Measurements from ENCODE around the gene ACTR3C.
A peak's percentile ranks its signal among the peaks of the same experiment; 100 is the strongest.

ACTR3C gene

GRCh38 chr7:150344299-150344698 is 21.0 kb upstream of the ACTR3C start:
- no peak for ATAC-seq
- peaks cover 19% of the 10 kb centered on the region for H3K36me3 Mint-ChIP-seq
- no peak overlapping the region for H3K4me3 Mint-ChIP-seq
- peaks cover 57% of the 10 kb centered on the region for H3K27me3 Mint-ChIP-seq
- peaks cover 4% of the 10 kb centered on the region for H3K9me3 Mint-ChIP-seq
- no peak overlapping the region for H3K27ac Mint-ChIP-seq
- H3K4me1 Mint-ChIP-seq: peaks cover 22% of the 10 kb centered on the region

DNA sequence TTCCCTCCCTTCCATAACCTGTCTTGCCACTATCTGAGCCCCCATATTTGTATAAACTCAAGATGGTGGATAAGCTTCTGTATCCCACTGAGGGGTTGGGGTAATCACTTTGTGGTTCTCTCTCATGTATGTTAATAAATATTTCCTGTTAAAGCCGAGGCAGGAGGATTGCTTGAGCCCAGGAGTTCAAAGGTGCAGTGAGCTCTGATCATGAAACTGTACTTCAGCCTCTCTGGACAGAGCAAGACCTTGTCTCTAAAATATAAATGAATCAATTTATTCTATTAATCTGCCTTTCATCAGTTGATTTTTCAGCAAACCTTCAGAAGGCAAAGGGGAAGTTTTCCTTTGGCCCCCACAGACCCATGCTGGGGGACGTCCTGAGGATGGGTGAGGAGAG is 19.9 kb upstream of the ACTR3C start:
- H3K27me3 Mint-ChIP-seq: peaks cover 66% of the 10 kb centered on the region

DNA sequence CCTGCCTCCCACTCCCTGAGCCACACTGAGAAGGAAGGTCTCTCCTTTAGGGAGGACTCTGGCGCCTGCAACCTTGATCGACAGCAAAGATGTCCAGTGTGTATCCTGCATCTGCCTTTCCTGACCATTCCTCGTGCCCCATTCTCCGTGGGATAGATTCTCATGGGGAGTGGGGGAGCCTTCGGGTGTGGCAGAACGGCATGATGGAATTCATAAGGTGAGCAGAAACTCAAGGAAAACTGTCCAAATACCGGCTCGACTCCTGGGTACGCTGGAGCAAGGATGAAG is 18.7 kb upstream of the ACTR3C start:
- Mint-ChIP-seq H3K4me1 (peaks cover 34% of the 10 kb centered on the region), H3K4me3 (peak overlapping the region; percentile 42), H3K9me3 (peaks cover 4% of the 10 kb centered on the region), H3K27ac (no peak overlapping the region), H3K36me3 (peaks cover 38% of the 10 kb centered on the region), H3K27me3 (peaks cover 74% of the 10 kb centered on the region)
- no peak for ATAC-seq

More for the DNA sequence above, 19.9 kb upstream of the ACTR3C start:
- Mint-ChIP-seq H3K9me3 (peaks cover 4% of the 10 kb centered on the region), H3K27ac (no peak overlapping the region), H3K36me3 (peaks cover 28% of the 10 kb centered on the region), H3K4me1 (peaks cover 28% of the 10 kb centered on the region), H3K4me3 (no peak overlapping the region)
- no peak for ATAC-seq

GRCh38 chr7:150341263-150342120 is 18.1 kb upstream of the ACTR3C start, which contains the start of gene RARRES2:
Gene RARRES2, minus strand, starts transcription at chr7:150341629. Its CDS starts 1,020 bp downstream, at chr7:150340609.
- H3K9me3 Mint-ChIP-seq: peaks cover 4% of the 10 kb centered on the region
- H3K4me1 Mint-ChIP-seq: peaks cover 34% of the 10 kb centered on the region
- peak within 1 kb of the TSS; percentile 73 for H3K4me3 Mint-ChIP-seq
- peaks cover 44% of the 10 kb centered on the region for H3K36me3 Mint-ChIP-seq
- peaks cover 70% of the 10 kb centered on the region for H3K27me3 Mint-ChIP-seq
- no peak for ATAC-seq
- H3K27ac Mint-ChIP-seq: peak within 1 kb of the TSS; percentile 18

DNA sequence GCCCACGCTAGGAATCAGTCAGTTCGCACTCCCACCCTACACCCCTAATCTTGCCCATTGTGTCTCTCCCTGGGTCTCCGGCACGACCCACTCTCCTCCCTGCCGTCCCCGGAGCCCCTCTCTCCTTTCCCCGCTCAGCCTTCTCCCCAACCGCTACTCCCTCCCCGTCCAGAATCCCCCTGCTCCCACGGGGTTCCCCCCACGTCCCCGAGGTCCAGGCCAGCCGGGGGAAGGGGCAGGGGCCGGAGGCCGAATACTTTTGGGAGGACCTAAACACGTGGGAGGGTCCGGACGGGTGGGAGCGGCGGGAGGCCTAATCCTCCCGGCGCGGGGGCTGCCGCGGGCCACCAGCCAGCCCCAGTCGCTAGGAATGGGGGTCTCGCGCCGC is 17.5 kb upstream of the ACTR3C start:
- Mint-ChIP-seq H3K4me1 (peaks cover 34% of the 10 kb centered on the region), H3K4me3 (peak overlapping the region; percentile 73), H3K27ac (peak overlapping the region; percentile 18), H3K9me3 (peaks cover 4% of the 10 kb centered on the region), H3K27me3 (peaks cover 64% of the 10 kb centered on the region), H3K36me3 (peaks cover 45% of the 10 kb centered on the region)
- peak; percentile 1 for ATAC-seq

DNA sequence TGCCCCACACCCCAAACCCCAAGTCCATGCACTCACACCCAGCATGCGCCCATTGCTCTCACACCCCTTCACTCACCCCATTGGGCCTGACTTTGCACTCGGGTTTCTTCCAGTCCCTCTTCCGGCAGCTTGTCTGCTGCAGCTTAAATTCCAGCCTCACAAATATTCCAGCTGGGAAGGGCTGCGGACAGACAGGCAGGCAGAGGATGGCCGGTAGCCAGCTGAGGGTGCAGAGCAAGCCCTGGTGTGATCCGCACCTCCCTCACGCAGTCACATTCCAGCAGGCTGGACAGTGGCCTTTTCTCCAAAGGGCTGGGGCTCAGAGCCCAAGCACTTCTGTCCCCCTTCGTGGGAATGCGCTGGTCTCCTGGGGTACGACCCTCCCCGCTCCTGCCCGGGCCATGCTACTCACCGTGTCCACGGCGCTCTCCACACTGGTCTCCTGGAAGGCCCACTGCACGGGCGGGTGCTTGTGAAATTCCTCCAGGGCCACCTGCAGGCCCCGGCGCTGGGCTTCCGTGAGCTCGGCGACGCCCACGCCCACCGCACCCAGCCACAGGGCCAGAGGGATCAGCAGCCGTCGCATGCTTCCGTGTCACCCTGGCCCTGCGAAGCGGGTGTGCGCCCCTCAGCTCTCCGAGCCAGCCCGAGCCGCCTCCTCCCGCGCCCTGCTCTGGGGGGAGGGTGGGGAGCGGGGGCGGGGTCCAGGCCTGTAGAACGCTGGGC is 16.8 kb upstream of the ACTR3C start:
- peaks cover 4% of the 10 kb centered on the region for H3K9me3 Mint-ChIP-seq
- ATAC-seq: peak; percentile 57
- peak overlapping the region; percentile 18 for H3K27ac Mint-ChIP-seq
- peaks cover 34% of the 10 kb centered on the region for H3K4me1 Mint-ChIP-seq
- H3K36me3 Mint-ChIP-seq: peaks cover 45% of the 10 kb centered on the region
- H3K4me3 Mint-ChIP-seq: peak overlapping the region; percentile 57
- peaks cover 62% of the 10 kb centered on the region for H3K27me3 Mint-ChIP-seq

DNA sequence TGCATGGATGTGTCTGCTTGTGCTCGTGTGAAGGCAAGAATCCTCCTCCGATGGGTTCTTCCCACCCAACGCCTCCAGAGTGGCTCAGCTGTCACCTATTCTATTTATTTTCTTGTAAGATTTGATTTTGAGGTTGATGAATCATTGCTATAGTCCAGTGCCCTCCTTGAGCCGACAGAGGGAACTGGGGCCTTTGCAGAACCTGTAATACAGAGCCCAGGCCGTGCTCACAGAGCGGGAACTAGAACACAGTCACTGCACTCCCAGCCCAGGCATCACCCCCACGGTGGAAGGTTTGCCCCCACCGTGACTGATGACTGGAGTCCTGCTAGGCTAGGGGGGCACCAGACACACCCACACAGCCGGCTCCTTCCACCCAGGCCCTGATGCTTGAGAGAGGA is 16.1 kb upstream of the ACTR3C start:
- peaks cover 45% of the 10 kb centered on the region for H3K36me3 Mint-ChIP-seq
- peak overlapping the region; percentile 18 for H3K27ac Mint-ChIP-seq
- peaks cover 62% of the 10 kb centered on the region for H3K27me3 Mint-ChIP-seq
- ATAC-seq: peak; percentile 77
- H3K9me3 Mint-ChIP-seq: peaks cover 4% of the 10 kb centered on the region
- peak overlapping the region; percentile 57 for H3K4me3 Mint-ChIP-seq
- peaks cover 34% of the 10 kb centered on the region for H3K4me1 Mint-ChIP-seq

DNA sequence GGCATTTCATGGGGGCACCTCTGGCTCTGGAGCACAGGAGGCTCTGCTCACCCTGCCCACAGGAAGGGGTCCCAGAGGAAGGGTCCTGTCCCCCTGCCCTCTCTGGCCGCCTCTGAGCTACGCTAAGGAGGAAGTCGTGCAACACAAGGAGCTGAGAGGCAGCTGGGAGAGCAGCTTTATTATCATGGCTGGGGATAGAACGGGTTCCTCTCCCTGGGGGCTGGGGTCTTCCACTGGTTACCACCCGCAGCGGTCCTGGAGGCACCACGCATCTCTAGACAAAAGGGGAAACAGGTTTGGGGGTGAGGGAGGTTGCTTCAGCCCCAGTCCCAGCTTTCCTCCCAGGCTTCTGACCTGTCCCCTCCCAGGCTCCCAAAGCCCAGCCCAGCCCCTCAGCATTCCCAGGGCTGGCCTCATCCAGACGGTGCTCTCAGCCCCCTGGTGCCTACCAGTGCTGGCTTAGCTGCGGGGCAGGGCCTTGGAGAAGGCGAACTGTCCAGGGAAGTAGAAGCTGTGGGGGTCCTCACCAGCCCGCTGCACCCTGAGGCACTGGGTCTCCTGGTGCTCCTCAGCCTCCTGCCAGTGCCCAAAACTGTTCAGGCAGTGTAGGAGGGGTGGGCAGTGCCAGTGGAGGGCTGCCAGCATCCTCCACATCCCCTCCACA is 15.0 kb upstream of the ACTR3C start:
- Mint-ChIP-seq H3K27ac (no peak overlapping the region), H3K9me3 (peaks cover under 1% of the 10 kb centered on the region), H3K4me1 (peaks cover 34% of the 10 kb centered on the region), H3K4me3 (no peak overlapping the region), H3K27me3 (peaks cover 56% of the 10 kb centered on the region), H3K36me3 (peaks cover 39% of the 10 kb centered on the region)
- no peak for ATAC-seq

- Mint-ChIP-seq H3K9me3 (no peaks in the 10 kb centered on the region), H3K27ac (no peak overlapping the region), H3K4me3 (no peak overlapping the region), H3K27me3 (peaks cover 50% of the 10 kb centered on the region), H3K36me3 (peaks cover 37% of the 10 kb centered on the region), H3K4me1 (peaks cover 34% of the 10 kb centered on the region)
- no peak for ATAC-seq
Observed at GRCh38 chr7:150337659-150338081, 14.3 kb upstream of the ACTR3C start.

- H3K4me3 Mint-ChIP-seq: no peak overlapping the region
- H3K27ac Mint-ChIP-seq: no peak overlapping the region
- ATAC-seq: no peak
Observed at GRCh38 chr7:150337179-150337578, 13.8 kb upstream of the ACTR3C start.

DNA sequence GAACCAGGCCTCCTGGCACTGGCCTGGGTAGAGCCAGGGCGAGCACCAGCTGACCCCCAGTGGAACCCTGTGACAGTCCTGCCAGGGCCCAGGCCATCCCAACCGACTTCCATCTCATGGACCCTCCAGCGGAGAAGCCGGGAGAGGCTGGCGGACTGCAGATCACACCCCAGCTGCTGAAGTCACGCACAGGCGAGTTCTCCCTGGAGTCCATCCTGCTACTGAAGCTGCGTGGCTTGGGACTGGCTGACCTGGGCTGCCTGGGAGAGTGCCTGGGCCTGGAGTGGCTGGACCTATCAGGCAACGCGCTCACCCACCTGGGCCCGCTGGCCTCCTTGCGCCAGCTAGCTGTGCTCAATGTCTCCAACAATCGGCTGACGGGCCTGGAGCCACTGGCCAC is 13.4 kb upstream of the ACTR3C start:
- ATAC-seq: no peak
- peaks cover 38% of the 10 kb centered on the region for H3K36me3 Mint-ChIP-seq
- peaks cover 34% of the 10 kb centered on the region for H3K4me1 Mint-ChIP-seq
- no peaks in the 10 kb centered on the region for H3K9me3 Mint-ChIP-seq
- H3K27me3 Mint-ChIP-seq: peaks cover 42% of the 10 kb centered on the region
- H3K27ac Mint-ChIP-seq: no peak overlapping the region
- H3K4me3 Mint-ChIP-seq: no peak overlapping the region

More at GRCh38 chr7:150337179-150337578, 13.8 kb upstream of the ACTR3C start:
- Mint-ChIP-seq H3K9me3 (no peaks in the 10 kb centered on the region), H3K27me3 (peaks cover 46% of the 10 kb centered on the region), H3K36me3 (peaks cover 38% of the 10 kb centered on the region), H3K4me1 (peaks cover 34% of the 10 kb centered on the region)

DNA sequence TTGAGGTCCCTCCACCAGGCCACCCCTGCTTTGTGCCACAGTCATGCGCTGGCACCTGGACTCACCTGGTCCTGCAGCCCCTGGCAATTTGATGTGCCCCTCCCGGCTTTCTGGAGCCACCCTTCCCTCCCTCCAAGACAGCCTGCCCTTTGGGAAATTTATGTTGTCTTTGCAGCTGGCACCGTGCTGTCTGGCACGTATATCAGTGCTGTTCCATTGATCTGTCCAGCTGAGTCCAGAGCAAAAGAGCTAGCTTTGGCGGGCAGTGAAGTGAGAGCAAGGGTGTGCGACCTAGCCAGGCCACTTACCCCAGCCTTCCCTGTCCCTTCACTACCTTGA is 12.4 kb upstream of the ACTR3C start:
- Mint-ChIP-seq H3K27me3 (peaks cover 32% of the 10 kb centered on the region), H3K27ac (no peak overlapping the region), H3K36me3 (peaks cover 46% of the 10 kb centered on the region), H3K9me3 (no peaks in the 10 kb centered on the region), H3K4me3 (no peak overlapping the region), H3K4me1 (peaks cover 26% of the 10 kb centered on the region)
- ATAC-seq: no peak

DNA sequence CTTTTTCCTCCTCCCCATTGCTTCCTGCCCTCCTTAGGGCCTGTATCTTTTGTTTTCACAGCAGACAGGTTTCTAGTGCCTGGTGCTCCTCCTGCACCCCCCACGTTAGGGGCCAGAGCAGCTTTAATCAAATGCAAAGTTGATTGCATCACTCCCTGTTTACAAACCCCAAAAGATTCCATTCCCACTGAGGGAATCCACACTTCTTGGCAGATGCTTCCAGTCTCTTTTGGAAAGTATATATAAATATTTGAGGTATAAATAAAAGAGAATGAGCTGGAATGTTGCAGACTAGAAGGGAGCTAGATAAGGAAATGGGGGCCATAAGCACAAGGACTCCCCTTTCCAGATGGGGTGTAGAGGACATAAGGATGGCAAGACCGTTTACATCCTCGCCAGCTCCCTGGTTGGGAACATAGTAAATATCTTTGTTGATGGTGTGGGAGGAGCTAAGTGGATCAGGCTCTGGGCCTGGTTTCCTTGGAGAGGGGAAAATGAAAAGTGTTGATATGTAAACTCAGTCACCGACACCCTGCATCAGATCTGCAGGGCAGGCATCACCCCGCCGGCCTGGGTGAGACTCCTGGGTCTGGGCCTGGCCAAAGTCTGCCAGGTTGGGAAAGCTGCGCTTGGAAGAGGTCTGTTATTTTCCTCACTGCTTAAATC is 11.9 kb upstream of the ACTR3C start:
- Mint-ChIP-seq H3K4me3 (no peak overlapping the region), H3K9me3 (no peaks in the 10 kb centered on the region), H3K36me3 (peaks cover 44% of the 10 kb centered on the region), H3K27ac (no peak overlapping the region), H3K4me1 (peaks cover 21% of the 10 kb centered on the region), H3K27me3 (peaks cover 27% of the 10 kb centered on the region)
- ATAC-seq: no peak

DNA sequence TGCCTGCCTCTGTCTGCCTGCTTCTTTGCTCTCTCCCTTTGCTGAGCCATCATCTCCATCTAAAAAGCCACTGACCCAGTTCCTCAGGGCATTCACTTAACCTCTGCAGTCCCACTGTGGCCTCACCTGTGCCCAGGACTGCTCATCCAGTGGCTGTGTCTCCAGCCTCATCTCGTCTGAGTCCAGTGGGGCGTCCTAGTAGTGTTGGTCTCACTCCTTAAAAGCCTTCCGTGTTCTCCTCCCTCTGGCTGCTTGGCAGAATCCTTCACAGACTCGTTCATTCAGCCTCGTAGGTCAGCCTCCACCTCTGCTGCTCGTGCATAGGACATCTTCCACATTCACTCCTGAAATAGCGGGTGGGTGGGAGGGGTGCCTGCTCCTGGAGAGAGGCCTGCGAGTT is 10.8 kb upstream of the ACTR3C start:
- H3K36me3 Mint-ChIP-seq: peaks cover 42% of the 10 kb centered on the region
- H3K9me3 Mint-ChIP-seq: no peaks in the 10 kb centered on the region
- ATAC-seq: no peak
- H3K4me3 Mint-ChIP-seq: no peak overlapping the region
- H3K27me3 Mint-ChIP-seq: peaks cover 15% of the 10 kb centered on the region
- H3K27ac Mint-ChIP-seq: no peak overlapping the region
- peaks cover 10% of the 10 kb centered on the region for H3K4me1 Mint-ChIP-seq

DNA sequence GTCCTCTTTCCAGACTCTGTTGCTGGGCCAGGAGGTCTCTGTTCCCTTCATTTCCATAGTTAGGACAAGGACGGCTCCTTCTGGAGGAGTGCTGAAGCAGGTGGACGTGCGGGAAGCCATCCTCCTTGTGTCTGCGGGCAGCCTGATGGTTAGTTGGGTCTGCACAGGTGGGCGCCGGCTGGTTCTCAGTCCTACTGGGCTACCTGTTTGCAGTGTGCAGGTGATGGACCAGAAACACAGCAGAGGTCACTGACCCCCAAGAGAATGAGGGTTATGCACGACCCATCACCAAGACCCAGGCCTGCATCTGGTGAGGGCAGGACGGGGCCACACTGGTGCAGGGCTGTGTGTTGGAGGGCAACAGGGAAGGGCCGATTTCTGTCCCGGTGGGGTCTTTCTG is 10.3 kb upstream of the ACTR3C start:
- no peak overlapping the region for H3K4me3 Mint-ChIP-seq
- no peak for ATAC-seq
- H3K4me1 Mint-ChIP-seq: peaks cover 6% of the 10 kb centered on the region
- H3K36me3 Mint-ChIP-seq: peaks cover 42% of the 10 kb centered on the region
- H3K27me3 Mint-ChIP-seq: peaks cover 11% of the 10 kb centered on the region
- H3K27ac Mint-ChIP-seq: no peak overlapping the region
- no peaks in the 10 kb centered on the region for H3K9me3 Mint-ChIP-seq
